Measurements from ENCODE around the gene WBP2NL.

DNA sequence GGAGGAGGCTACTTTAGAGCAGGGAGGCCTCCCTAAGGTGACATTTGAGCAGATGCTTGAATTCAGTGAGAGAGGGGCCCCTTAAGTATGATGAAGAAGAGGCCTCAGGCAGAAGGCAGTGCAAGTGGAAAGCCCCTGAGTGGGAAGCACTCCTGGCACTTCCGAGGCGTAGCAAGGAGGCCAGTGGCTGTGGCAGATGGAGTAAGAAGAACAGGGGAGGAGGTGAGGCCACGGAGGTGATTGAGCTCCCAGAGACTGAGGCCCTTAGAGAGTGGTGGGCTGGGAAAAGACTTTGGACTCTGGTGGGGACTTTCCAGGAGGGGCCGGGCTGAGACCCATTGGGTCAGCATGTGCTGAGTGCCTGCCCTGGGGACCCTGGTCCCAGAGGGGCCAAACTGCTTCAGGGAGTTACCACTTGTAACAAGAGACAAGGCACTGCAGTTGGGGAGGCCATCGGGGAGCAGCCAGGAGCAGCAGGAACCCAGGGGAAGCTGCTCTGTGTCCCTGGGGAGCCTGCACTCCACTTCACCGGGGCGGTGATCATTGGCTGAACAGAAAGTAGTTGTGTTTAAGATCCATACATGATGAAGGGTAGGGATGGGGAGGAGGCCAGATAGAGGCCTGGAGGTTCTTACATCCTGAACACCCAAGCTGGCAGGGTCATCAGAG, 49.2 kb upstream of the WBP2NL start:
- TF ChIP-seq POLR2A (IDR thresholded peaks at IDR 0.05) (no peak), EP300 (IDR thresholded peaks at IDR 0.05) (no peak)
- TF ChIP-seq, protein P1, sequence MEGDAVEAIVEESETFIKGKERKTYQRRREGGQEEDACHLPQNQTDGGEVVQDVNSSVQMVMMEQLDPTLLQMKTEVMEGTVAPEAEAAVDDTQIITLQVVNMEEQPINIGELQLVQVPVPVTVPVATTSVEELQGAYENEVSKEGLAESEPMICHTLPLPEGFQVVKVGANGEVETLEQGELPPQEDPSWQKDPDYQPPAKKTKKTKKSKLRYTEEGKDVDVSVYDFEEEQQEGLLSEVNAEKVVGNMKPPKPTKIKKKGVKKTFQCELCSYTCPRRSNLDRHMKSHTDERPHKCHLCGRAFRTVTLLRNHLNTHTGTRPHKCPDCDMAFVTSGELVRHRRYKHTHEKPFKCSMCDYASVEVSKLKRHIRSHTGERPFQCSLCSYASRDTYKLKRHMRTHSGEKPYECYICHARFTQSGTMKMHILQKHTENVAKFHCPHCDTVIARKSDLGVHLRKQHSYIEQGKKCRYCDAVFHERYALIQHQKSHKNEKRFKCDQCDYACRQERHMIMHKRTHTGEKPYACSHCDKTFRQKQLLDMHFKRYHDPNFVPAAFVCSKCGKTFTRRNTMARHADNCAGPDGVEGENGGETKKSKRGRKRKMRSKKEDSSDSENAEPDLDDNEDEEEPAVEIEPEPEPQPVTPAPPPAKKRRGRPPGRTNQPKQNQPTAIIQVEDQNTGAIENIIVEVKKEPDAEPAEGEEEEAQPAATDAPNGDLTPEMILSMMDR (IDR thresholded peaks at IDR 0.05): no peak

Data from tibial nerve (tissue), 4 donors.